OCI-LY1 (cell line): Measurements from ENCODE around the gene TRAPPC3.

Experiments
- CTCF ChIP-seq: fragments of 200-600 bp; sonication (generic), shearing (Covaris generic); IDR thresholded peaks from 2 replicates; pipeline ENCODE4 v1.5.1; 2017; ENCODE audit warnings: mild to moderate bottlenecking, antibody characterized with exemption, low read length, moderate library complexity, mixed read lengths
- EZH2 ChIP-seq: fragments of 200-600 bp; sonication (generic), shearing (Covaris generic); IDR thresholded peaks from 2 replicates; pipeline ENCODE4 v1.8.0; 2017; ENCODE audit warnings: borderline replicate concordance, mixed run types, mild to moderate bottlenecking, antibody characterized with exemption, low read length, moderate library complexity, mixed read lengths

- no peak for TF ChIP-seq CTCF
- no peak for TF ChIP-seq EZH2
Measured at GRCh38 chr1:36125129-36125991, 23.9 kb downstream of the TRAPPC3 start, which contains the start of gene COL8A2.
